Suprapubic skin (tissue), 4 donors: ENCODE data around the gene UQCRHL. TPM values are rescaled to one million over a fixed set of nuclear protein-coding genes. Genes with fewer than 3 reads are reported as not detected.
"Not testable (repeated sequence)": the region's sequence is repeated elsewhere in the genome, so short reads cannot be mapped to it uniquely, and the experiment has no call there.

Source experiments
- DNase-seq, 2 donors: peaks; one replicate each; pipeline ENCODE4 v3.0.0-alpha.2; 2019; ENCODE audit warnings: low spot score in 2 of 2
- H3K27ac ChIP-seq: fragments of 200-600 bp; sonication (generic); one replicate; pipeline ENCODE4 v1.5.1; 2019
- H3K27me3 ChIP-seq: fragments of 200-600 bp; sonication (generic); one replicate; pipeline ENCODE4 v1.5.1; 2019
- H3K36me3 ChIP-seq: fragments of 200-600 bp; sonication (generic); one replicate; pipeline ENCODE4 v1.5.1; 2019
- H3K4me1 ChIP-seq: fragments of 200-600 bp; sonication (generic); one replicate; pipeline ENCODE4 v1.5.1; 2019
- H3K4me3 ChIP-seq: fragments of 200-600 bp; sonication (generic); one replicate; pipeline ENCODE4 v1.5.1; 2019; ENCODE audit warnings: mild to moderate bottlenecking
- H3K9me3 ChIP-seq: fragments of 200-600 bp; sonication (generic); one replicate; pipeline ENCODE4 v1.5.1; 2019
- CTCF ChIP-seq, 2 donors: fragments of 200-600 bp in 1 of 2; fragments of 450-650 bp in 1 of 2; sonication (generic) in 1 of 2; IDR thresholded peaks; one replicate each; pipeline ENCODE4 v1.5.1; 2016 to 2019; ENCODE audit warnings: antibody characterized with exemption in 2 of 2, mild to moderate bottlenecking in 1 of 2, moderate library complexity in 1 of 2
- EP300 ChIP-seq: sonication (generic); formaldehyde crosslinking; IDR thresholded peaks from one replicate; pipeline ENCODE4 v1.6.1; 2017; ENCODE audit warnings: antibody characterized with exemption
- POLR2A ChIP-seq, 2 donors: fragments of 450-650 bp; IDR thresholded peaks; one replicate each; pipeline ENCODE4 v1.6.1; 2017; ENCODE audit warnings: antibody characterized with exemption in 2 of 2, mild to moderate bottlenecking in 2 of 2, moderate library complexity in 2 of 2
- POLR2AphosphoS5 ChIP-seq, 3 donors: sonication (generic); formaldehyde crosslinking; IDR thresholded peaks; one replicate each; pipeline ENCODE4 v1.6.1; 2017; ENCODE audit warnings: antibody characterized with exemption in 3 of 3
- WGBS: methylation state at CpG from one replicate; pipeline ENCODE4 v1.1.5; 2018; 5-methylcytosine and 5-hydroxymethylcytosine counted together
- total RNA-seq, 4 donors: library from RNA; depleted of rRNA; stranded (reverse); fragments of >200 nt; gene quantifications; one replicate each; pipeline ENCODE4 v1.1.0, GENCODE V29; 2016

UQCRHL gene
- 1 to 10 TPM in 2 of 4 donors, under 1 TPM in 2; 0.68 to 3.2 (median 1.3) TPM for total RNA-seq

- H3K27me3 ChIP-seq, H3K27ac ChIP-seq, DNase-seq, H3K36me3 ChIP-seq, H3K4me3 ChIP-seq, H3K4me1 ChIP-seq, H3K9me3 ChIP-seq: not testable (repeated sequence)
- 87% methylated on average over 11 of the region's 11 CpGs for WGBS
Observed at GRCh38 chr1:15807549-15807948, at the start of gene UQCRHL. Gene UQCRHL (minus strand): TSS chr1:15807649. CDS start chr1:15807649, 0 bp downstream.

GRCh38 chr1:15856888-15857287 lies 49.4 kb upstream of the UQCRHL start:
- Histone ChIP-seq H3K9me3 (no peaks in the 10 kb centered on the region), H3K27ac (no peak overlapping the region), H3K4me1 (peaks cover 24% of the 10 kb centered on the region), H3K36me3 (no peaks in the 10 kb centered on the region), H3K27me3 (no peaks in the 10 kb centered on the region), H3K4me3 (no peak overlapping the region)
- no peak for TF ChIP-seq POLR2AphosphoS5 (IDR thresholded peaks at IDR 0.05)
- TF ChIP-seq CTCF (IDR thresholded peaks at IDR 0.05): no peak
- no peak for TF ChIP-seq POLR2A (IDR thresholded peaks at IDR 0.05)
- TF ChIP-seq EP300: no peak
- no peak for DNase-seq
- WGBS: 93% methylated on average over 5 of the region's 5 CpGs

DNA sequence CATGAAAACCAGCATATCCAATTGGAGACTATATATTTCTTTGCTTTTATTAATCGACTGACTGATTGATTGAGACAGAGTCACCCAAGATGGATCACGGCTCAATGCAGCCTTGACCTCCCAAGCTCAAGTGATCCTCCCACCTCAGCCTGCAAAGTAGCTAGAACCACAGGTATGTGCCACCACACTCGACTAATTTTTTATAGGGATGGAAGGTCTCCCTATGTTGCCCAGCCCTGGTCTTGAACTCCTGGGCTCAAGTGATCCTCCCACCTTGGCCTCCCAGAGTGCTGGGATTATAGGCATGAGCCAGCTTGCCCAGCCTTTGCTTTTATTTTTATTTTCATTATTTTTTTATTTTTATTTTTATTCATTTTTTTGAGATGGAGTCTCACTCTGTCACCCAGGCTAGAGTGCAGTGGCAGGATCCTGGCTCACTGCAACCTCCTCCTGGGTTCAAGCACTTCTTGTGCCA lies 45.4 kb upstream of the UQCRHL start:
- no peaks in the 10 kb centered on the region for H3K36me3 ChIP-seq
- peaks cover 42% of the 10 kb centered on the region for H3K4me1 ChIP-seq
- no peak overlapping the region for H3K4me3 ChIP-seq
- H3K9me3 ChIP-seq: no peaks in the 10 kb centered on the region
- no peak for TF ChIP-seq POLR2A (IDR thresholded peaks at IDR 0.05)
- TF ChIP-seq CTCF (IDR thresholded peaks at IDR 0.05): no peak
- TF ChIP-seq POLR2AphosphoS5 (IDR thresholded peaks at IDR 0.05): no peak
- TF ChIP-seq EP300: no peak
- no peaks in the 10 kb centered on the region for H3K27me3 ChIP-seq
- DNase-seq: no peak
- H3K27ac ChIP-seq: no peak overlapping the region
- WGBS: 72% methylated on average over 3 of the region's 3 CpGs

GRCh38 chr1:15852036-15852827 lies 44.8 kb upstream of the UQCRHL start:
- Histone ChIP-seq H3K4me1 (peaks cover 38% of the 10 kb centered on the region), H3K36me3 (no peaks in the 10 kb centered on the region), H3K4me3 (no peak overlapping the region), H3K27ac (no peak overlapping the region), H3K9me3 (no peaks in the 10 kb centered on the region), H3K27me3 (no peaks in the 10 kb centered on the region)
- TF ChIP-seq CTCF (IDR thresholded peaks at IDR 0.05): no peak
- no peak for TF ChIP-seq POLR2AphosphoS5 (IDR thresholded peaks at IDR 0.05)
- TF ChIP-seq POLR2A (IDR thresholded peaks at IDR 0.05): no peak
- no peak for TF ChIP-seq EP300
- WGBS: 55% methylated on average over 6 of the region's 6 CpGs
- DNase-seq: no peak

DNA sequence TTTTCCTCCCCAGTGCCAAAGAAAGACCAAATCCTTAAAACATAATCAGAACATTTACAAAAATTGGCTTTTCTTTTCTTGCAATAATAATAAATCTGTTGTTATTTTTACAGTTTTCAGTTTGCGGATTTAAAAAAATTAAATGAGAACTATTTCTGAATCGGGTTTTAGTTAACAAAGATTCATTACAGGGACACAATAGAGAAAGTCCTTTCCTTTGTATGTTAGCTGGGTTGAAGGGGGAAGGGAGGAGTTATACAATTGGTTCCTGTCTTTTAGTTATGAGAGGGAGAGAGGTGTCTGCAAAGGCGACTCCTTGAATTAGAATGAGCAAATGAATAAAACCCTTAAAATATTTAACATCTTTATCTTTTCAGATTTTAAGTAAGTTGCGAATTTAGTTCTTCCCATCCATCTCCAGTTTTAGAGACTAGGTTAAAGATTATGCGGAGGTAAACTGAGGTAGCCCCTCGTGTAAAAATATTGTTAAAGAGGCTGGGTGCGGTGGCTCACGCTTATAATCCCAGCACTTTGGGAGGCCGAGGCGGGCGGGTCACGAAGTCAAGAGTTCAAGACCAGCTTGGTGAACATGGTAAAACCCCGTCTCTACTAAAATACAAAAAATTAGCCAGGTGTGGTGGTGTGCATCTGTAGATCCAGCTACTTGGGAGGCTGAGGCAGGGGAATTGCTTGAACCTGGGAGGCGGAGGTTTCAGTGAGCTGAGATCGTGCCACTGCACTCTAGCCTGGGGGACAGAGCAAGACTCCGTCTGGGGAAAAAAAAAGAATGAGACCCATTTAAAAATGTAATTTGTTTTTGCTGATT lies 44.0 kb upstream of the UQCRHL start:
- no peak overlapping the region for H3K4me3 ChIP-seq
- no peak for TF ChIP-seq POLR2A (IDR thresholded peaks at IDR 0.05)
- TF ChIP-seq EP300: no peak
- TF ChIP-seq CTCF (IDR thresholded peaks at IDR 0.05): no peak
- TF ChIP-seq POLR2AphosphoS5 (IDR thresholded peaks at IDR 0.05): no peak
- peak in 1 of 2 donors; percentile 16 for DNase-seq
- H3K36me3 ChIP-seq: no peaks in the 10 kb centered on the region
- H3K9me3 ChIP-seq: no peaks in the 10 kb centered on the region
- WGBS: 65% methylated on average over 16 of the region's 16 CpGs
- H3K27me3 ChIP-seq: no peaks in the 10 kb centered on the region
- H3K27ac ChIP-seq: no peak overlapping the region
- H3K4me1 ChIP-seq: peaks cover 45% of the 10 kb centered on the region
